H1 (cell line): Measurements from ENCODE around the gene ZSCAN16. TPM values are rescaled to one million over a fixed set of nuclear protein-coding genes. Genes with fewer than 3 reads are reported as not detected.
A peak's percentile ranks its signal among the peaks of the same experiment; 100 is the strongest.

Experiments
- BACH1 ChIP-seq: IDR thresholded peaks from 2 replicates; pipeline ENCODE4 v1.6.1; 2012; ENCODE audit warnings: low read length, improper control_type of control experiment
- BCL11A ChIP-seq, 2 experiments: IDR thresholded peaks; one replicate each; pipeline ENCODE4 v1.6.1; 2011; ENCODE audit warnings: low read depth in 2 of 2, low read length in 2 of 2, mild to moderate bottlenecking in 2 of 2
- E2F6 ChIP-seq: IDR thresholded peaks from 2 replicates; pipeline ENCODE4 v1.6.1; 2012; ENCODE audit warnings: inconsistent platforms
- EGR1 ChIP-seq: IDR thresholded peaks from 2 replicates; pipeline ENCODE4 v1.6.1; 2011; ENCODE audit warnings: low read depth, low read length, borderline replicate concordance
- HDAC2 ChIP-seq, 2 experiments: fragments of 300-600 bp in 1 of 2; sonication (generic) in 1 of 2; IDR thresholded peaks; 2 replicates each; pipeline ENCODE4 v1.6.1; 2011 to 2012; ENCODE audit warnings: low read depth in 2 of 2, low read length in 2 of 2, mild to moderate bottlenecking in 2 of 2, moderate library complexity in 2 of 2, borderline replicate concordance in 1 of 2, inconsistent platforms in 1 of 2
- JUN ChIP-seq: IDR thresholded peaks from 2 replicates; pipeline ENCODE4 v1.6.1; 2011; ENCODE audit warnings: low read depth, mild to moderate bottlenecking, improper control_type of control experiment, low read length
- JUND ChIP-seq: IDR thresholded peaks from 2 replicates; pipeline ENCODE4 v1.6.1; 2011; ENCODE audit warnings: mild to moderate bottlenecking, improper control_type of control experiment, low read length
- KDM4A ChIP-seq: IDR thresholded peaks from one replicate; pipeline ENCODE4 v1.7.1; 2012; ENCODE audit warnings: low read depth, mild to moderate bottlenecking, moderate library complexity, low read length, inconsistent platforms; ENCODE audit not compliant: severe bottlenecking
- NANOG ChIP-seq: IDR thresholded peaks from 2 replicates; pipeline ENCODE4 v1.6.1; 2011; ENCODE audit warnings: low read length, low read depth, mild to moderate bottlenecking, inconsistent platforms; ENCODE audit not compliant: insufficient read depth, poor library complexity, severe bottlenecking
- POU5F1 ChIP-seq: IDR thresholded peaks from 2 replicates; pipeline ENCODE4 v1.6.1; 2011; ENCODE audit warnings: low read depth, mild to moderate bottlenecking, low read length, moderate library complexity
- RAD21 ChIP-seq, 2 experiments: IDR thresholded peaks in 1 of 2; conservative IDR thresholded peaks in 1 of 2; 2 replicates each; pipeline ENCODE4 v1.6.1; 2011; ENCODE audit warnings: low read depth in 2 of 2, low read length in 2 of 2, improper control_type of control experiment in 1 of 2, inconsistent platforms in 1 of 2, mild to moderate bottlenecking in 1 of 2, moderate library complexity in 1 of 2
- RXRA ChIP-seq: IDR thresholded peaks from 2 replicates; pipeline ENCODE4 v1.6.1; 2011; ENCODE audit warnings: low read depth, mild to moderate bottlenecking, low read length, moderate library complexity; ENCODE audit not compliant: insufficient read depth
- SAP30 ChIP-seq: fragments of 300-600 bp; sonication (generic); IDR thresholded peaks from 2 replicates; pipeline ENCODE4 v1.7.1; 2012; ENCODE audit warnings: low read length, moderate library complexity, mild to moderate bottlenecking, inconsistent platforms; ENCODE audit not compliant: insufficient read depth, insufficient replicate concordance
- SIX5 ChIP-seq: IDR thresholded peaks from 2 replicates; pipeline ENCODE4 v1.6.1; 2011; ENCODE audit warnings: mild to moderate bottlenecking, low read depth, low read length
- SRF ChIP-seq: IDR thresholded peaks from 2 replicates; pipeline ENCODE4 v1.6.1; 2011; ENCODE audit warnings: mild to moderate bottlenecking, low read depth, low read length, moderate library complexity
- SUZ12 ChIP-seq: fragments of 200-600 bp; sonication (generic); IDR thresholded peaks from 2 replicates; pipeline ENCODE4 v1.6.1; 2012; ENCODE audit warnings: mild to moderate bottlenecking, inconsistent platforms, low read length, moderate library complexity, mixed read lengths
- TCF12 ChIP-seq: IDR thresholded peaks from 2 replicates; pipeline ENCODE4 v1.6.1; 2011; ENCODE audit warnings: low read depth, mild to moderate bottlenecking, low read length
- TEAD4 ChIP-seq: IDR thresholded peaks from 2 replicates; pipeline ENCODE4 v1.6.1; 2012; ENCODE audit warnings: low read depth, low read length, inconsistent platforms, mixed read lengths
- YY1 ChIP-seq: IDR thresholded peaks from 2 replicates; pipeline ENCODE4 v1.6.1; 2011; ENCODE audit warnings: low read depth, mild to moderate bottlenecking, low read length
- polyA plus RNA-seq, 7 experiments: library from polyadenylated mRNA; depleted of rRNA in 3 of 7; stranded (reverse) in 5 of 7; unstranded in 2 of 7; fragments of >200 nt in 5 of 7; fragments of 200-250 nt in 2 of 7; gene quantifications; 1 replicate in 5 of 7; 2 replicates in 1 of 7; 4 replicates in 1 of 7; pipeline versions ENCODE4 v1.2.1 to v1.2.3, GENCODE V29; 2011 to 2013; ENCODE audit warnings: missing spikeins in 2 of 7, mixed read lengths in 2 of 7
- total RNA-seq: library from RNA; stranded (reverse); fragmentation: NEBNext Ultra II Directional; extraction: Animal tissue kit (Norgen Biotek cat#: 25700); gene quantifications from 2 replicates; pipeline ENCODE4 v1.2.1, GENCODE V29; 2021
- TF ChIP-seq, protein P1 (sequence below): IDR thresholded peaks from 2 replicates; pipeline ENCODE4 v1.6.1; 2012; ENCODE audit warnings: inconsistent platforms
- TF ChIP-seq, protein P2 (sequence below): IDR thresholded peaks from 2 replicates; pipeline ENCODE4 v1.6.1; 2011; ENCODE audit warnings: low read depth, mild to moderate bottlenecking, low read length; ENCODE audit not compliant: insufficient read depth

Gene ZSCAN16
- total and polyA plus RNA-seq, 2 of the 8 experiments (the other 6 are each of a cell fraction or from before 2014, with no cell fraction given) = 3.6 to 9.4 TPM

- TF ChIP-seq, protein P1, sequence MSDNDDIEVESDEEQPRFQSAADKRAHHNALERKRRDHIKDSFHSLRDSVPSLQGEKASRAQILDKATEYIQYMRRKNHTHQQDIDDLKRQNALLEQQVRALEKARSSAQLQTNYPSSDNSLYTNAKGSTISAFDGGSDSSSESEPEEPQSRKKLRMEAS = peak; percentile 82
- no peak for TF ChIP-seq TEAD4
- TF ChIP-seq SAP30 = no peak
- TF ChIP-seq BCL11A (IDR thresholded peaks at IDR 0.05; ENCODE audit: low read depth in 2 of 2, low read length in 2 of 2) = no peak
- TF ChIP-seq POU5F1 = no peak
- no peak for TF ChIP-seq RXRA
- TF ChIP-seq YY1 = no peak
- peak in 1 of 2 experiments; percentile 7; a peak in 2 of 4 replicates for TF ChIP-seq RAD21 (IDR thresholded peaks at IDR 0.05 in 1 of 2, conservative IDR thresholded peaks at IDR 0.05 in 1 of 2; ENCODE audit: low read depth in 2 of 2, low read length in 2 of 2)
- TF ChIP-seq JUND = no peak
- no peak for TF ChIP-seq SUZ12
- no peak for TF ChIP-seq SRF
- no peak; the same call in 1 of the 2 replicates for TF ChIP-seq SIX5
- peak; percentile 47; the same call in 1 of the 2 replicates for TF ChIP-seq E2F6
- no peak for TF ChIP-seq NANOG
- peak; percentile 35; the same call in 1 of the 2 replicates for TF ChIP-seq BACH1
- 0 out of 2 replicates have a peak, but pooled peaks have one; percentile 42 for TF ChIP-seq TCF12
- peak; percentile 95 for TF ChIP-seq KDM4A
- peak in 1 of 2 experiments; percentile 96; a peak in 3 of 4 replicates for TF ChIP-seq HDAC2 (IDR thresholded peaks at IDR 0.05; ENCODE audit: borderline replicate concordance in 1 of 2, low read depth in 2 of 2, low read length in 2 of 2)
- TF ChIP-seq, protein P2, sequence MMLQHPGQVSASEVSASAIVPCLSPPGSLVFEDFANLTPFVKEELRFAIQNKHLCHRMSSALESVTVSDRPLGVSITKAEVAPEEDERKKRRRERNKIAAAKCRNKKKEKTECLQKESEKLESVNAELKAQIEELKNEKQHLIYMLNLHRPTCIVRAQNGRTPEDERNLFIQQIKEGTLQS = no peak
- peak; percentile 74 for TF ChIP-seq EGR1
- no peak for TF ChIP-seq JUN
Observed at GRCh38 chr6:28141500-28142329, 17.3 kb downstream of the ZSCAN16 start, which contains the start of gene ZKSCAN8 (continued).
